OCI-LY3 (cell line): Measurements from ENCODE around the gene IKZF5.

ENCODE experiments used
- EZH2phosphoT487 ChIP-seq: fragments of 200-600 bp; shearing (Covaris generic); IDR thresholded peaks from 2 replicates; pipeline ENCODE4 v1.6.1; 2018; ENCODE audit warnings: antibody characterized with exemption, mixed run types, low read depth
- TF ChIP-seq, protein P1 (sequence below): fragments of 200-600, 300-600 bp; sonication (generic); IDR thresholded peaks from 2 replicates; pipeline ENCODE4 v1.5.1; 2014; ENCODE audit warnings: antibody characterized with exemption, low read length, low read depth

- TF ChIP-seq, protein P1, sequence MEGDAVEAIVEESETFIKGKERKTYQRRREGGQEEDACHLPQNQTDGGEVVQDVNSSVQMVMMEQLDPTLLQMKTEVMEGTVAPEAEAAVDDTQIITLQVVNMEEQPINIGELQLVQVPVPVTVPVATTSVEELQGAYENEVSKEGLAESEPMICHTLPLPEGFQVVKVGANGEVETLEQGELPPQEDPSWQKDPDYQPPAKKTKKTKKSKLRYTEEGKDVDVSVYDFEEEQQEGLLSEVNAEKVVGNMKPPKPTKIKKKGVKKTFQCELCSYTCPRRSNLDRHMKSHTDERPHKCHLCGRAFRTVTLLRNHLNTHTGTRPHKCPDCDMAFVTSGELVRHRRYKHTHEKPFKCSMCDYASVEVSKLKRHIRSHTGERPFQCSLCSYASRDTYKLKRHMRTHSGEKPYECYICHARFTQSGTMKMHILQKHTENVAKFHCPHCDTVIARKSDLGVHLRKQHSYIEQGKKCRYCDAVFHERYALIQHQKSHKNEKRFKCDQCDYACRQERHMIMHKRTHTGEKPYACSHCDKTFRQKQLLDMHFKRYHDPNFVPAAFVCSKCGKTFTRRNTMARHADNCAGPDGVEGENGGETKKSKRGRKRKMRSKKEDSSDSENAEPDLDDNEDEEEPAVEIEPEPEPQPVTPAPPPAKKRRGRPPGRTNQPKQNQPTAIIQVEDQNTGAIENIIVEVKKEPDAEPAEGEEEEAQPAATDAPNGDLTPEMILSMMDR, result no peak
- TF ChIP-seq EZH2phosphoT487, result no peak
Observed at GRCh38 chr10:122992031-122992585, 16.5 kb downstream of the IKZF5 start.
